UCSD-AML1 (cell line): ENCODE results near the gene ORC1.
"Not testable (repeated sequence)": the region's sequence is repeated elsewhere in the genome, so short reads cannot be mapped to it uniquely, and the experiment has no call there.

Source experiments
- DNase-seq: peaks from one replicate; lab custom pipeline; 2025; ENCODE audit not compliant: unreplicated experiment; lab: John Stamatoyannopoulos, UW

Gene ORC1

DNA sequence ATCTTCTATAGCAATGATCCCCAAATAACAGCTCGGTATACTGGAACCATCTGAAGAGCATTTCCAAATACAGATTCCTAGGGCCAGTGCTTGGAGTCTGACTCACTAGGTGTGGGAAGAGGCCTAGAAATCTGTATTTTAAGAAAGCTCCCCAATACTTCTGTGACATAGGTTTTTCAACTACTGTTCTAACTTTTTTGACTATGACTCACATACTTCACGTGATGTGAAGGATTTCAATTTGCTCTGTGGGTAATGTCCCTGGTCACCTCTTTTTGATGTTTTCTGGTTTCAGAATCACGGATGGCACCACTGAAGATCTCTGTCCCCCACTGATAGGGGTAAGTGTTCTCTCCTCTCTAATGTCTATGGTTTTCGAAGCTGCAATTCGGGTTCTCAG lies 11.0 kb downstream of the ORC1 start:
- no peak for DNase-seq

DNA sequence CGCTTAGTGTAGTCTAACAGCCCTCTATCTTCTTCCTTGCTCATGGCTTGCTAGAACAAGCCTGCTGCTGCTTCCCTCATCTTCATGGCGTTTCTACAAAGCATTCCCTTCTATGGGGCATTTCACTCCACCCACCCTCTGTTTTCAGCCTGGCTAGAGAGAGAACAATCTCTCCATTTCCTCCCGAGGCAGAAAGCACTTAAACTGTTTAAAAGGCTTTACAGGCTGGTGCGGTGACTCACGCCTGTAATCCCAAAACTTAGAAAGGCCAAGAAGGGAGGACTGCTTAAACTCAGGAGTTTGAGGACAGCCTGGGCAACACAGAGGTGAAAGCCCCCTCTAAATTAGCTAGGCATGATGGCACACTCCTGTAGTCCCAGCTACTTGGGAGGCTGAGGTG lies 17.8 kb downstream of the ORC1 start:
- DNase-seq, result no peak

DNA sequence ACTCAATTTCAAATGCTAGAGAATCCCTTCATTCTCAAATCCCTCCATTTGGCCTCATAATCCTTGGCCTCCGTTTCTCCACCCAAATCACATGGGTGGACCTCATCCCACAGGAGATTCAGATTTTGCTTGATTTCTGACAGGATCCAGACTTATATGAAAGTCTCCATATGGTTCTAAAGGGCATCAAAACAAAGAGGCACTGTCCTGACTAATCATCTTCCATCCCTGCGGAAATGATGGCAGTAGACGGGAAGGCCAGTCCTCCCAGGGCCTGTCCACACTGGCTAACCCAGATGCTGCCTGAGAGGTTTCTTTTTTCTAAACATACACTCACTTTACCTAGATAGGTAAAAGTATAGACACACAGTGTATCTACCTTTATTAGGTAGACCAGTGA lies 18.8 kb downstream of the ORC1 start:
- DNase-seq, result no peak

DNA sequence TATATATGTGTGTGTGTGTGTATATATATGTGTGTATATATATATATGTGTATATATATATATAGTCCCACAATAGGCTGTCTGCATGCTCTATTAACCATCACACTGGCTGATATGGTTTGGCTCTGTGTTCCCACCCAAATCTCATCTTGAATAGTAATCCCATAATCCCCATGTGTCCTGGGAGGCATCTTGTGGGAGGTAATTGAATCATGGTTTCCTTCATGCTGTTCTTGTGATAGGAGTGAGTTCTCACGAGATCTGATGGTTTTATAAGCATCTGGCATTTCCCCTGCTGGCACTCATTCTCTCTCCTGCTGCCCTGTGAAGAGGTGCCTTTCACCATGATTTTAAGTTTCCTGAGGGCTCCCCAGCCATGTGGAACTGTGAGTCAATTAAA lies 34.4 kb downstream of the ORC1 start:
- not testable (repeated sequence) for DNase-seq

DNA sequence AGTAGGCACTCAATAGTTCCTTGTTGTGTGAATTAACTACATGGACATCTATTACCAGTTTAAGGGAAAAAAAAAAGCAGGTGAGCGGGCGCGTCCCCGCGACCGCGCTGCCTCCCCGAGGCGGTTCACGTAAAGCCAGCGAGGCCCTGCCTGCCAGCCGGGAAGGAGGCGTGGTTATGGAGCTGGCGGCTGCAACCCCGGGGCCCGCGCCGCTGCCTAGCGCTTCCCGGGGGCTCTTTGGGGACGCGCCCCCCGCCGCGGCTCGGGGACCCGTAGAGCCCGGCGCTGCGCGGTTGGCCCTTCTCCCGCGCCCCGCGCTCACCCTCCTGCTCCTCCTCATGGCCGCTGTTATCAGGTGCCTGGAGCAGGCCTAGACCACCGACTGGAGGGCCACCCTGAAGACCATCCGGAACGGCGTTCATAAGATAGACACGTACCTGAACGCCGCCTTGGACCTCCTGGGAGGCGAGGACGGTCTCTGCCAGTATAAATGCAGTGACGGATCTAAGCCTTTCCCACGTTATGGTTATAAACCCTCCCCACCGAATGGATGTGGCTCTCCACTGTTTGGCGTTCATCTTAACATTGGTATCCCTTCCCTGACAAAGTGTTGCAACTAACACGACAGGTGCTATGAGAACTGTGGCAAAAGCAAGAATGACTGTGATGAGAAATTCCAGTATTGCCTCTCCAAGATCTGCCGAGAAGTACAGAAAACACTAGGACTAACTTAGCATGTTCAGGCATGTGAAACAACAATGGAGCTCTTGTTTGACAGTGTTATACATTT lies 35.6 kb downstream of the ORC1 start:
- DNase-seq, result peak; percentile 21

DNA sequence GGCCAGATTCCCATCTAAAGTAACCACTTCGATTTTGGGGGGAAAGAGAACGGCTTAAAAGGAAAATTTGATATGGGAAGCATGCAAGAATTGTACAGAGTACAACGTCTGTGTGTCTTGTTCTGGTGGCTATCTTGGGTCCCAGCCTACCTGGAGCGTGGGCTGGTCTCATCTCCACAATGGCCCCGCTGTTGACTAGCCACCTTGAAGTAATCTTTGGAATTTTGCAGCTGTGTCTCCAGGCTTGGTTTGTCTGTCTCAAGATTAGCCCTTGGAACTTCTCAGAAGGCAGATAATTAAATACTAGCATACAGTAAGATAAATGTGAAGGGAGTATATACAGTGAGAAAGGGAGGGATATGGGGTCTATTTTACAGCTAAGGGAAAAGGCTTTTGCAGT lies 37.0 kb downstream of the ORC1 start:
- DNase-seq, result no peak

DNA sequence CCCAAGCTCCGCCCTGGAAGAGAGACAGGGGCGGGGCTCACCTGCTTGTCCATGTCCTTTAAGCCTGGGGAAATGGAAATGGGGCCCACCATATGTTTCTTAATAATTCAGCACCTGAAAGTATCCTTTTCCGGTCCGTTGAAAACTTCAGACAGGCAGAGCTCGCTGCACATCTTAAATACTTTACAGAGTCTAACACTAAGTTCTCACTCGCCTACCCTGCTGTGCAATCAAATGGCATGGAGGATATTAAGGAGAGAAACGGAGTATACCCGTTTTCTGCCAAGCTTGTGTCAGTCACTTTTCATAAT lies 37.8 kb downstream of the ORC1 start:
- DNase-seq, result no peak

DNA sequence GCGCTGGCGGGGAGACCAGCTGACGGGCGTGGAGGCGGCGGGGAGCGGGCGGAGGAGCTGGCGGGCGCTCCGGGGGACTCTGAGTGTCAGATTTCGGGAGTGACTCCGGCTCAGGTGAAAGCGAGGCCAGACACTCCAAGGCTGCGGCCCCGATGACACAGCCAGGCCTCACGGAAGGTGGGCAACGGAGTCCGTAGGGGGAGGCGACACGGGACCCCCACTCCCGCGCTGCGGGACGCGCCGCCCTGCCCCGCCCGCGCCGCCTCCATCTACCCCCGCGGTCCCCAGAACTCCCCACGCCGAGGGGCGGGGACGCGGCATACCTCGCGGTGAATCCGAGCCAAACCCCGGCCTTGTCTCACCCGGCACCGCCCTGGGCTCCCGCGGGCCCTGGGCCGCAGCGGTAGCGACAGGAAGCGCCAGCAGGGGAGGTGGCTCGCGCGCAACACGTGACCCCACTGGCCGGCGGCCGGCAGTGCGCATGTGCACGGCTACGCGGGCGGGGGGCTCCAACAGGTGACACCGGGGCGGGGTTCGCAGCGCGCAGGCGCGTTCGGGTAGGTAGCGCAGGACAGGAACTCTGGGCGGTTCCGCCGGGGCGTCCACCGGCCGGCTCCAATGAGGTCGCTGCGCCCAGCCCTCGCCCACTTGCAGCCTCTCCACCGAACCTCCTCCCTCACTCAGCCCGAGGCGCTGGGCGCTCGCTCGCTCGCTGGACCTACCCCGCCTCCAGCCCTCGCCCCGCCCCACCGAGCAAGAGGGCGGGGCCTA lies 38.3 kb downstream of the ORC1 start, which contains the start of gene CC2D1B:
Gene CC2D1B (minus strand): TSS at position 460 of the 771 bp plus-strand sequence. CDS start 1,585 bp downstream, outside the sequence.
- peak; percentile 99 for DNase-seq

DNA sequence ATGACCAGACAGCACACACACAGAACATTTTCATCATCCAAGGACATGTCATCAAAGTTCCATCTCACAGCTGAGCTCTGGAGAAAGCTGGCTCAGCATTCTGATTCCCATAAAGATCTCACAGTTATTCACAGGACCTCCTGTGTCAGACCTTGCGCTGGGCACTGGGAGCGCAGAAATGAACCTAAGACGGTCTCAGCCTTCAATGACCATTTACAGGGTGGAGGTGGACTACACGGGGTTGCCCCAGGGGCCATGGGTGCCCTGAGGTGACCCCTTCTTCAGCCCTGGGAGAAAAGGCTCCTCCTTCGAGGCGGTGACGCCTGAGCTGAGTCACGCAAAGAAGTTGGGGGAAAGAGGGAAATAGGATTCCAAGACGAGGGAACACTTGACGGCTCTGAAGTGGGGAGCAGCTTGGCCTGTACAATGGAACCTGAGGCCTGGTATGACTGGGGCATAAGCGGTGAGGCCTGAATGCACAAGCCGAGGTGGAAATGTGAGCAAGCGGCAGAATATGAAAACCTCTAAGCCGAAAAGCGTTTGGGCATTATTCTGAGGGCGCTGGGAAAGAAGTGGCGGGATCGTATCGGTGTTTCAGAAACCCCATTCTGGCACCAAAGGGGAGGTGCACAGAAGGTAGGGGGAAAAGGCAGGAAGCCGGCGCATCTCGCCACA lies 39.0 kb downstream of the ORC1 start:
- DNase-seq, result peak; percentile 51

DNA sequence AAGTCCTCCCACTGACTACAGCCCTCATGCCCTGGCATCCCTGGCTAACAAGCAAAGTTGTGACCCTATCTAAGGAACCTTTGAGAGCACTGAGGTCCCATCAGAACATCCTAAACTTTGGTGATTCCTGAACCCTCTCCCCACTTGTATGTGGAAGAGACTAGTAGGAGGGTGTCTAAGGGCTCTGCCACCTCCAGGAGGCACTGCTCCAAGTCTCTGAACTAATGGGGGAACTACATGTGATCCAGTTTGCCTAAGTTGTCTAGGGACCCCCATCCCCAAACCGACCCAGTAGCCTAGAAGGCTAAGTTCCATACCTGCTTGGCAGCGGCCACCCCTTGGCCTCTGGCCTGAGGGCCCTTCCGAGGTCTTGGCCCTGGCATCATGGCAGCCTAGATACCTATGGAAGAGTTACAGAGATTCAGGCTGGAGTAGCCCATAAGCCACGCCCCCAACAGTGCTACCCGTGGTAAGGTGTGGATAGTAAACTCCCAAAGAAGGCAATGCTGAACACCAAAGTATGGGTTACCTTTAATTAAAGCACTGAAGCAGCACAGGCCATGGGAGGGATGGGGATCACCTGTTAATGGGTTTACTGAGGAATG lies 39.9 kb downstream of the ORC1 start:
- no peak for DNase-seq

DNA sequence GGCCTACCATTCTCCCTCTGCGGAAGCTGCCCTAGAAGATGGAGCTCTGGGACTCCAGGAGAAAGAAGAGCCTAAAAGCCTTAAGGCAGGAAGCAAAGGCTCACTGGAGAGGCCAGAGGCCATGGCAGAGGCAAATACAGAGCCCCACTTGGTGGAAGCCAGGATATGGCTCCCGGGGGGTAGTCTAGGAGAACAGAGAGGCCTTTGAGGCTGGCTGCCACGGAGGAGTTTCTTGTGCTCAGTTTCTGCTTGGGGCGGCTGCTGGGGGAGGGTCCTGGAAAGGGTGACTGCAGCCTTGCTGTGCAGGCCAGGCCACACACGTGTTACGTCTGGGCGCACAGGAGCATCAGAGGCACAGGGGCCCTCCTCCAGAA lies 43.6 kb downstream of the ORC1 start:
- no peak for DNase-seq

DNA sequence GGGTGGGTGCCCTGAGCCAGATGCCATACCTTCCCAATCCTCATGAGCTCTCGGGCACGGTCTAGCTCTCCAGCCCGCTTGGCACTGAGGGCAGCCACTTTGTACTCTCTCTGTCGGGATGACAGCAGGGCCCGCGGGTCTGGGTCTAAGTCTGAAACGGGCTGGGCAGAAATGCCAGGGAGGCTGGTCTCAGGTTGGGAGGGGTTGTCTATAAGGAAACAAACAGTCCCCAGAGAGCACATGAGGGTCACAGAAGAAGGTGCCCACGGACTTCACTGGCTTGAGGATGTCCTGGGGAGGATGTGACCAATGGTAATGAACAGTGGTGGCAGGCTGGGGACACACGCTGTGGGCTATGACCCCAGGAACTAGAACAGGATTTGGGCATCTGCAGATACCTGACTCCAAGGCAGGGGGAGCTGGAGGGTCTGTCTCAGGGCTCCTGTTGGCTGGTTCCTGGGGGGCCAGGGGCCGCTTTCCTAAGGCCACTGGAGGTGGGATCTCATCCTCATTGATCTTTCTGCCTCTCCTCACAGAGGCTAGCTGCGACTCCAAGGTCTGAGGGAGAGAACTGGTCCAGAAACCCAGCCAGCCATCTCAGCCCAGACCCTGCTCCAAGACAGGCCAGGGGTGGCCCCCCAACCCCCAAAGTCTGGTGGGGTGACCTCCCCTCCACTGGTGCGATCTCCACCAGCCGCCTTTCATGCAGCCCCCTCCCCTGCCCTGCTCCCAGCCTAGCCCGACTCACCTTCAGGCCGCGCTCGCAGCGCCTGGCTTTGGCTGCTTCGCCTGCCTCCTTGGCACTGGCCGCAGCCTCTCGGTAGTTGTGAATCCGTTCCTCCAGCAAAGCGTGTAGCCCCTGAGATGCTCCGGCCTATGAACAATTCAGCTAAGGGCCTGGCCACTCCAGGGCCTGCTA lies 44.3 kb downstream of the ORC1 start:
- DNase-seq, result no peak

DNA sequence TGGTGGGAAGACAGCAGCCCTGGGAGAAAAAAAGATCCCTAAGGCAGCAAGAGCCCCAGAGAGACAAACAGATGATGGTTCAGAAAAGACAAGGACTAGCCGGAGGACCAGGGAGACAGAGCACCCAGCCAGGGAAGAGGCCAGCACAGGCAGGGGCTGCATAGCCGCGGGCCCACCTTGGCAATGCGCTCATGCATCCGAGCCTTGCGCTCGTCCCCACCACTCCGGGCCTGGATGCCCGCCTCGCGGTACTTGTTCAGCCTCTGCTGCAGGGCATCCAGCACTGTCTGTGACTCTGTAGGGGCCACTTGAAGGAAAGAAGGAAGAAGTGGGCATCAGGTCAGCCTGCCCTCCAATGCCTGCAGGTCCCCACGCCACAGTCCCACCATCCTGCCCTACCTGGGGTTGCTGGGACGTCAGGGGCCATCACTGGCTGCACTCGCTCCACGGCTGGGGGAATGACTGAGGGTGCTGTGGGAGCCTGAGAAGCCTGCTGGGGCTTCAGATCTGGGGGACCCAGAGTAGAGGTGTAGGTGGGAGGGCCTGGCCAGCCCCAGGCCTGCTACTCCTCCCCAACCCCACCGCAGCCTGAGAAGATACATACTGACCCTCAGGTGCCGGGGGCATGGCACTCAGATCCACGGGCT lies 45.2 kb downstream of the ORC1 start:
- no peak for DNase-seq

DNA sequence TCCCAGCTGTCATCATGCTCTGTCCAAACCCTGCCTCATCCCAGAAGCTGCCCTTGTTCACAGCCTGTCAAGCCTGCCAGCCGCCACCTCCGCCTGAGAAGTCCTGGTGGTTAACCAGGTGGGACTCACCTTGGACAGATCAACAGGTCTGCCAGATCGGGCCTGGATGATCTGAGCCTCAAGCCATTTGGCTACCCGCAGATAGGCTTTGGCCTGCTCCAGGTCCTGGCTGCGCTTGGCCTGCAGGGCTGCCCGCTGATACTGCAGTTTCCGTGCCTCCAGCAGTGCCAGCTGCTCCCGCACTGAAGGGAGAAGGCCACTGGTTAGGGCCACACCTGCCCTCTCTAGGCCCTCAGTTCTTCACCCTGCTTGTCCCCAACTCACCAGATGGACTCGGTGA lies 46.8 kb downstream of the ORC1 start:
- no peak for DNase-seq

DNA sequence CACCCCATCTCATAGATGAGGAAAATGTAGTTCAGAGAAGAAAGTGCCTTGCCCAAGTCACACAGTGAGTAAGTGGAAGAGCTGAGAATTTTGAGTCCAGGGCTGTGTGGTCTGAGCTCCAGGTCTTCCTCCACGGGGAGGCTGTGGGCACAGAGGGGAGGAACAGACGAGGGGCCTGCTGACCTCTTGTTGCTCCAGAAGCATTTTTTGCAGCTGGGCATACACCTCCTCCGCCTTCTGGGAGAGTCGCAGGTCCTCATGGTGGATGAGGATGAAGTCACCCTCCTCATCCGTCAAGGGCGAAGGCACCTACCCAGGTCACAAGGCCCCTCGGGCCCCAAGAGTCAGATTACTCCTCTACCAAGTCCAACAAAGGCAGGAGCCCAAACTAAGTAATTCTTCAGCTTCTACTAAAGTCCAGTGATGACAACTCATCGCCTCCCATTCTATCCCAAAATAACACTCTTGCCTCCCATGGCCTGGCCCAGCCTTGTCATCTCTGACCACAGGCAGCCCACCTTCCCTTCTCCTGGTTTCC lies 47.3 kb downstream of the ORC1 start:
- no peak for DNase-seq

DNA sequence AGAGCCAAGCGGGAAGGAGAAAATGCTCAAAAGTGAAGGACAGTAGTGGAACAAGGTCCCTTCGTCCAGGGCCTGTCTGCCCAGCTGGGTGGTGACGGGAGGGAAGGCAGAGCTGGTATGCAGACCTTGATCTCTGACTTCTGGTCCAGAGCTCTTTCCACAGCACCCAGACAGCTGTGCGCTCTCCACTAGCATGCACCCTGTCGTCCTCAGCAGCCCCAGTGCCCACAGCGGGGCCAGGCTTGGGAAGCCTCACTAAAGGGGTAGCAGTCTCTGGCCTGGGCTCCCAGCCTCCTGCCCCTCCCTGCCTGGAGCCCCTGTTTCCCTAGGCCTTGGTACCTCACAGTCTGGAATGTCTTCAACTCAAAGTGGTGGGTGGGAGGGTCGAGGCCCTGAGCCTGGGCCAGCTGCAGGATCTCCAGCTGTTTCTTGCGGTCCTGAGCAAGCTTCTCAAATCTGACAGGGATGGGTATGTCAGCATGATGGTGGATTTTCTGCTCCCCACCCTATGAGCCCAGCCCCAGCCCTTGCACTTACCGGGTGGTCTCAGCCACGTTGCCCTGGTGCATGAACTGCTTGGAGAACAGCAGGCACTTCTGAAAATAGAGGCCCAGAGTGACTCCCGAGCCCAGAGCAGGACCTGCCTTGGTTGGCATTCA lies 48.2 kb downstream of the ORC1 start:
- DNase-seq, result no peak

DNA sequence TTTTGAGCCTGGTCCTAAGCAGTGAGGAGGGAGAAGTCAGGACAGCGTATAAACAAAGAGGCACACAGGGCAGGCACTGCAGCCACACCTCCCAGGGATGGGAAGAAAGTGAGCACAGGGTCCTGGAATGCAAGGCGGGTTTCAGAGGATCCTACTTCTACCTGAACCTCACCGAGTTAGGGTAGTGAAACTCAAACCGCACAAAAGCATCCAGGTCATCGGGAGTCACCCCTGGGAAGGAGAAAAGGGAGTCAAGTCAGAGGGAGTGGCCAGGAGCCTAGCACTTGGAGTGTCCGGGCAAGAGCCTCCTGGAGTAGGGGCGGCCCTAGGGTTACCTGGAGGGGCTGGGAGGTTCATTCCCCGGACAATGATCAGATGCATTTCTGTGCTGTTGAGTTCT lies 48.8 kb downstream of the ORC1 start:
- no peak for DNase-seq

DNA sequence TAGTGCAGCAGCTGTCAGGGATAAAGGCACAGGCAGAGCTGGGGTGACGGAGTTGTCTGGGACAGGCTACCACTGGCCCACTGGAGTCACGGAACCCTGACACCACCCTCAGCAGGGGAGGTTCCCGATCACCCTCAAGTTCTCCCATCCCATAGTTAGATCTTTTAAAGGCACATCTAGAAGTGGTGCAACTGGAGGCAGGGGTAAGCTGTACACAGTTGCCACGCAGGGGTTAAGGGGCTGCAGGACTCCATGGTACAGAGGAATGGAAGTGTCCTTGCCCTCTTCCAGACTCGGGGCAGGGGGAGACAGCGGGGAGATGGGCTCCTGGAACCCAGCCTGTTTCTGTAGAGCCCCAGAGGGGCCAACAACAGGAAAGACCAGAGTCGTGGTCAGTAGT lies 51.5 kb downstream of the ORC1 start:
- DNase-seq, result no peak

DNA sequence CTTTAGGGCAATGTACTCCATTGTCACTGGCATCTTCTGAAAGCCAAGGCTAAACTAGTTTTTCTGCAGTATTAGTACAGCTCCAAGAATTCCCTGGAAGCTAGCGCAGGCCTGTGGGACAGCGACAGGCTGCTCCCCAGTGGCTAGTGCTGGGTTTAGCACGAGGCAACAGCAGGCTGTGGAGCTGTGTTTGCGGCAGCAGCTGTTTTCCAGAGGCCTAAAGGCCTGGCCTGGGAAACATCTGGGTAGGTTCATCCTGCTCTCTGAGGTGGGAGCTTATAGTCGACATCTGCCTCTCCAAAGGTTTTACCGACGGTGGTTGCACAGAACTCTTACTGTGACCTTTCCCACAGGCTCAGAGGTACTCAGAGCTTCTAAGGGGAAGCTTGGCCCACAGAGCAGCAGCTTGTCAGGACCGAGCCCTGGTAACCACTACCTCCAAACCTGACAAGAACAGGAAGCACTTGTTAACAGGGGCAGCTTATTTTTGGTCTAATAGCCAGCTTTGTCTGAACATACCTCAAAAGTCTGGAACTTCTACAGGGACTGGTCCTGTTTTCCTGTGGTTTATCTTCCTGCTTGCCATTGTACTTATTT lies 55.4 kb downstream of the ORC1 start:
- peak; percentile 71 for DNase-seq
